Measurements from ENCODE around the gene OR7D2.
A peak's percentile ranks its signal among the peaks of the same experiment; 100 is the strongest.

The OR7D2 gene

GRCh38 chr19:9178901-9179300, at the start of gene OR7D2:
TSS of gene OR7D2 (plus strand) at chr19:9178979. CDS start at chr19:9185782, 6,803 bp downstream.
- Histone ChIP-seq H3K9ac (ENCODE audit: low read length in 5 of 5) (no peak within 1 kb of the TSS), H3K4me1 (ENCODE audit: control insufficient read depth in 5 of 5, insufficient read depth in 5 of 5, low read length in 5 of 5) (no peaks in the 10 kb centered on the region), H3K27ac (ENCODE audit: low read depth, low read length) (no peak within 1 kb of the TSS), H3K4me3 (ENCODE audit: low read depth in 1 of 5, low read length in 5 of 5) (no peak within 1 kb of the TSS), H3K27me3 (ENCODE audit: control insufficient read depth in 5 of 5, insufficient read depth in 4 of 5, low read length in 5 of 5) (peaks cover 0 to 2% (median 0%) of the 10 kb centered on the region in 5 donors), H3K9me3 (ENCODE audit: control insufficient read depth in 5 of 5, low read length in 5 of 5) (no peaks in the 10 kb centered on the region), H3K36me3 (ENCODE audit: control insufficient read depth in 5 of 5, insufficient read depth in 5 of 5, low read length in 5 of 5) (no peaks in the 10 kb centered on the region)

DNA sequence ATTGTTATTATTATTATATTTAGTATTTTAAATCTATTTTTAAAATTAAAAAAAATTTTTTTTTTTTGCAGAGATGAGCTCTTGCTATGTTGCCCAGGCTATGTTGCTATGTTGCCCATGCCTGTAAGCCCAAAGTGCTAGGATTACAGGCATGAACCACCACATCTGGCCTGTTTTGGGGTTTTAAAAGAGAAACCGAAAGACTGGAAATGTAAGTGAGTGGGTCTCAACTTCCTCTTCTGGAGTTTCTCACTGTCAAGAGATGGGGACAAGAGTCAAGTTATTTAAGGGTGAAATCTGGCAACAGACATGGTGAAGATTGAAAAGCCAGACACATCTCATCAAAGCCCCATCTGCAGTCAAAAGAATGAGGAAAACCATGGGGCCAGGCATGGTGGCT, 47.8 kb upstream of the OR7D2 start:
- no peak overlapping the region for H3K4me3 ChIP-seq (ENCODE audit: low read depth in 1 of 5, low read length in 5 of 5)
- no peaks in the 10 kb centered on the region for H3K36me3 ChIP-seq (ENCODE audit: control insufficient read depth in 5 of 5, insufficient read depth in 5 of 5, low read length in 5 of 5)
- H3K9ac ChIP-seq (ENCODE audit: low read length in 5 of 5): no peak overlapping the region
- H3K9me3 ChIP-seq (ENCODE audit: control insufficient read depth in 5 of 5, low read length in 5 of 5): no peaks in the 10 kb centered on the region
- H3K4me1 ChIP-seq (ENCODE audit: control insufficient read depth in 5 of 5, insufficient read depth in 5 of 5, low read length in 5 of 5): no peaks in the 10 kb centered on the region
- H3K27me3 ChIP-seq (ENCODE audit: control insufficient read depth in 5 of 5, insufficient read depth in 4 of 5, low read length in 5 of 5): peaks cover 0 to 5% (median 0%) of the 10 kb centered on the region in 5 donors
- no peak overlapping the region for H3K27ac ChIP-seq (ENCODE audit: low read depth, low read length)

DNA sequence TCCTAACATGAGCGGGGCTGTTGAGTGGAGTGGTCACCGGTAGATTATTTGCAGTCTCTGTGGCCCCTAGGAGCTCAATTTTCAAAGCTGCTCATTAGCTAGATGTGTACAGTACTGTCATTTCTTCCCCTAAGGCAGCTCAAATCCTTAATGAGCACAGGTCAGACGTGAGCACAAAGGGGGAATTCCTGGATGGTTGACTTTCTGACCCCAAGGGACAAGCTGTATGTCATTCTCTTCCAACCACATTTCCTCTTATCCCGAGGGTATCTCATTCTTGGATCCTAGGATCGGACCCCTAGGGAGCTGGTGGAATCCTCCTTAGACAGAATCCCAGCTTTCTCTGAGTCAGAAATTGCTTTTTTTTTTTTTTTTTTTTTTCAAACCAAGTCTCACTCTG, 46.4 kb upstream of the OR7D2 start:
- no peak overlapping the region for H3K9ac ChIP-seq (ENCODE audit: low read length in 5 of 5)
- H3K9me3 ChIP-seq (ENCODE audit: control insufficient read depth in 5 of 5, low read length in 5 of 5): no peaks in the 10 kb centered on the region
- H3K27me3 ChIP-seq (ENCODE audit: control insufficient read depth in 5 of 5, insufficient read depth in 4 of 5, low read length in 5 of 5): peaks cover 0 to 1% (median 0%) of the 10 kb centered on the region in 5 donors
- no peaks in the 10 kb centered on the region for H3K36me3 ChIP-seq (ENCODE audit: control insufficient read depth in 5 of 5, insufficient read depth in 5 of 5, low read length in 5 of 5)
- no peak overlapping the region for H3K27ac ChIP-seq (ENCODE audit: low read depth, low read length)
- H3K4me1 ChIP-seq (ENCODE audit: control insufficient read depth in 5 of 5, insufficient read depth in 5 of 5, low read length in 5 of 5): no peaks in the 10 kb centered on the region
- no peak overlapping the region for H3K4me3 ChIP-seq (ENCODE audit: low read depth in 1 of 5, low read length in 5 of 5)

GRCh38 chr19:9139609-9140158, 39.1 kb upstream of the OR7D2 start:
- peaks cover 0 to 3% (median 2%) of the 10 kb centered on the region in 5 donors for H3K9me3 ChIP-seq (ENCODE audit: control insufficient read depth in 5 of 5, low read length in 5 of 5)
- peak overlapping the region; percentile 96 for H3K27ac ChIP-seq (ENCODE audit: low read depth, low read length)
- H3K9ac ChIP-seq (ENCODE audit: low read length in 5 of 5): peak overlapping the region in 4 of 5 donors; percentile 83 to 99 (median 98)
- no peaks in the 10 kb centered on the region for H3K27me3 ChIP-seq (ENCODE audit: control insufficient read depth in 5 of 5, insufficient read depth in 4 of 5, low read length in 5 of 5)
- H3K36me3 ChIP-seq (ENCODE audit: control insufficient read depth in 5 of 5, insufficient read depth in 5 of 5, low read length in 5 of 5): no peaks in the 10 kb centered on the region
- H3K4me1 ChIP-seq (ENCODE audit: control insufficient read depth in 5 of 5, insufficient read depth in 5 of 5, low read length in 5 of 5): peaks cover 2 to 23% (median 20%) of the 10 kb centered on the region in 5 donors
- peak overlapping the region; percentile 81 to 100 (median 94) for H3K4me3 ChIP-seq (ENCODE audit: low read depth in 1 of 5, low read length in 5 of 5)

- no peaks in the 10 kb centered on the region for H3K27me3 ChIP-seq (ENCODE audit: control insufficient read depth in 5 of 5, insufficient read depth in 4 of 5, low read length in 5 of 5)
- no peaks in the 10 kb centered on the region for H3K36me3 ChIP-seq (ENCODE audit: control insufficient read depth in 5 of 5, insufficient read depth in 5 of 5, low read length in 5 of 5)
- H3K9ac ChIP-seq (ENCODE audit: low read length in 5 of 5): peak within 1 kb of the TSS; percentile 83 to 99 (median 98)
- peaks cover 3 to 9% (median 8%) of the 10 kb centered on the region in 5 donors for H3K9me3 ChIP-seq (ENCODE audit: control insufficient read depth in 5 of 5, low read length in 5 of 5)
- H3K27ac ChIP-seq (ENCODE audit: low read depth, low read length): peak within 1 kb of the TSS; percentile 96
- peaks cover 2 to 23% (median 20%) of the 10 kb centered on the region in 5 donors for H3K4me1 ChIP-seq (ENCODE audit: control insufficient read depth in 5 of 5, insufficient read depth in 5 of 5, low read length in 5 of 5)
- H3K4me3 ChIP-seq (ENCODE audit: low read depth in 1 of 5, low read length in 5 of 5): peak within 1 kb of the TSS; percentile 81 to 100 (median 94)
These were observed 38.5 kb upstream of the OR7D2 start, which contains the start of gene ZNF317 for GRCh38 chr19:9140159-9140874. TSS of gene ZNF317 (plus strand) at chr19:9140397. CDS start at chr19:9156017, 15,620 bp downstream.

GRCh38 chr19:9144920-9145319, 33.9 kb upstream of the OR7D2 start:
- Histone ChIP-seq H3K9me3 (ENCODE audit: control insufficient read depth in 5 of 5, low read length in 5 of 5) (peaks cover 3 to 15% (median 10%) of the 10 kb centered on the region in 5 donors), H3K4me1 (ENCODE audit: control insufficient read depth in 5 of 5, insufficient read depth in 5 of 5, low read length in 5 of 5) (peaks cover 0 to 24% (median 15%) of the 10 kb centered on the region in 5 donors), H3K27ac (ENCODE audit: low read depth, low read length) (no peak overlapping the region), H3K36me3 (ENCODE audit: control insufficient read depth in 5 of 5, insufficient read depth in 5 of 5, low read length in 5 of 5) (peaks cover 0 to 8% (median 6%) of the 10 kb centered on the region in 5 donors), H3K4me3 (ENCODE audit: low read depth in 1 of 5, low read length in 5 of 5) (no peak overlapping the region), H3K9ac (ENCODE audit: low read length in 5 of 5) (no peak overlapping the region), H3K27me3 (ENCODE audit: control insufficient read depth in 5 of 5, insufficient read depth in 4 of 5, low read length in 5 of 5) (no peaks in the 10 kb centered on the region)

DNA sequence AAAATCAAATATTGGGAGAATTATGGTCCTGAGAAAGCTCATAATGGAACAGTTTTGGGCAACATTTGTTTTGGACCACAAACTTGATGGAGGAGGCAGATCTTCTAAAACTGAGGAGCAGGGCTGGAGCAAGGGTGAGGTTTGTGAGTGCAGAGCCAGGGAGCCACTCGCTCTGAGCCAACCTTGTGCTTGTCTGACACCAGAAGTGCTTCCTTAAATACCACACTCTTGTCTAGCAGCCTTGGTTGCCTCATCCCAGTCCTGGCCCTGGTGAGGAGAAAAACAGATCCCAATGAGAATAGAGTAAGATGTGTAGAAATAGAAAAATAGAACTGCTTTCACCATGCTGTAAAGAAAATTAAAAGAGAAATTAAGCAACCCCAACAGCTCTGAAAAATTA, 31.9 kb upstream of the OR7D2 start:
- H3K9me3 ChIP-seq (ENCODE audit: control insufficient read depth in 5 of 5, low read length in 5 of 5): peaks cover 3 to 15% (median 11%) of the 10 kb centered on the region in 5 donors
- peaks cover 0 to 10% (median under 1%) of the 10 kb centered on the region in 5 donors for H3K4me1 ChIP-seq (ENCODE audit: control insufficient read depth in 5 of 5, insufficient read depth in 5 of 5, low read length in 5 of 5)
- H3K27me3 ChIP-seq (ENCODE audit: control insufficient read depth in 5 of 5, insufficient read depth in 4 of 5, low read length in 5 of 5): no peaks in the 10 kb centered on the region
- H3K27ac ChIP-seq (ENCODE audit: low read depth, low read length): no peak overlapping the region
- no peak overlapping the region for H3K9ac ChIP-seq (ENCODE audit: low read length in 5 of 5)
- peaks cover 0 to 8% (median 6%) of the 10 kb centered on the region in 5 donors for H3K36me3 ChIP-seq (ENCODE audit: control insufficient read depth in 5 of 5, insufficient read depth in 5 of 5, low read length in 5 of 5)
- H3K4me3 ChIP-seq (ENCODE audit: low read depth in 1 of 5, low read length in 5 of 5): no peak overlapping the region

- Histone ChIP-seq H3K36me3 (ENCODE audit: control insufficient read depth in 5 of 5, insufficient read depth in 5 of 5, low read length in 5 of 5) (peaks cover 0 to 22% (median 11%) of the 10 kb centered on the region in 5 donors), H3K4me1 (ENCODE audit: control insufficient read depth in 5 of 5, insufficient read depth in 5 of 5, low read length in 5 of 5) (peaks cover 0 to 6% (median 0%) of the 10 kb centered on the region in 5 donors), H3K9ac (ENCODE audit: low read length in 5 of 5) (no peak overlapping the region), H3K27ac (ENCODE audit: low read depth, low read length) (no peak overlapping the region), H3K9me3 (ENCODE audit: control insufficient read depth in 5 of 5, low read length in 5 of 5) (peaks cover 3 to 19% (median 13%) of the 10 kb centered on the region in 5 donors), H3K4me3 (ENCODE audit: low read depth in 1 of 5, low read length in 5 of 5) (no peak overlapping the region), H3K27me3 (ENCODE audit: control insufficient read depth in 5 of 5, insufficient read depth in 4 of 5, low read length in 5 of 5) (no peaks in the 10 kb centered on the region)
These were observed 30.1 kb upstream of the OR7D2 start for GRCh38 chr19:9148697-9149096.

- no peaks in the 10 kb centered on the region for H3K27me3 ChIP-seq (ENCODE audit: control insufficient read depth in 5 of 5, insufficient read depth in 4 of 5, low read length in 5 of 5)
- H3K36me3 ChIP-seq (ENCODE audit: control insufficient read depth in 5 of 5, insufficient read depth in 5 of 5, low read length in 5 of 5): peaks cover 0 to 22% (median 11%) of the 10 kb centered on the region in 5 donors
- H3K9me3 ChIP-seq (ENCODE audit: control insufficient read depth in 5 of 5, low read length in 5 of 5): peaks cover 0 to 17% (median 9%) of the 10 kb centered on the region in 5 donors
- no peak overlapping the region for H3K9ac ChIP-seq (ENCODE audit: low read length in 5 of 5)
- no peak overlapping the region for H3K4me3 ChIP-seq (ENCODE audit: low read depth in 1 of 5, low read length in 5 of 5)
- H3K27ac ChIP-seq (ENCODE audit: low read depth, low read length): no peak overlapping the region
- peaks cover 0 to 6% (median 0%) of the 10 kb centered on the region in 5 donors for H3K4me1 ChIP-seq (ENCODE audit: control insufficient read depth in 5 of 5, insufficient read depth in 5 of 5, low read length in 5 of 5)
These were observed 28.8 kb upstream of the OR7D2 start for GRCh38 chr19:9149997-9150396.

GRCh38 chr19:9150650-9151049, 28.1 kb upstream of the OR7D2 start:
- Histone ChIP-seq H3K4me1 (ENCODE audit: control insufficient read depth in 5 of 5, insufficient read depth in 5 of 5, low read length in 5 of 5) (peaks cover 0 to 6% (median 0%) of the 10 kb centered on the region in 5 donors), H3K9me3 (ENCODE audit: control insufficient read depth in 5 of 5, low read length in 5 of 5) (peaks cover 0 to 11% (median 7%) of the 10 kb centered on the region in 5 donors), H3K27ac (ENCODE audit: low read depth, low read length) (no peak overlapping the region), H3K9ac (ENCODE audit: low read length in 5 of 5) (no peak overlapping the region), H3K27me3 (ENCODE audit: control insufficient read depth in 5 of 5, insufficient read depth in 4 of 5, low read length in 5 of 5) (no peaks in the 10 kb centered on the region), H3K4me3 (ENCODE audit: low read depth in 1 of 5, low read length in 5 of 5) (no peak overlapping the region), H3K36me3 (ENCODE audit: control insufficient read depth in 5 of 5, insufficient read depth in 5 of 5, low read length in 5 of 5) (peaks cover 0 to 23% (median 11%) of the 10 kb centered on the region in 5 donors)

Measured in subcutaneous abdominal adipose tissue (tissue), 5 donors.